Breast epithelium (tissue), 4 donors: Measurements from ENCODE around the gene SF3B2. TPM values are rescaled to one million over a fixed set of nuclear protein-coding genes. Genes with fewer than 3 reads are reported as not detected.
A peak's percentile ranks its signal among the peaks of the same experiment; 100 is the strongest.
"Not testable (repeated sequence)": the region's sequence is repeated elsewhere in the genome, so short reads cannot be mapped to it uniquely, and the experiment has no call there.

ENCODE experiments used
- DNase-seq, 2 donors: peaks; one replicate each; pipeline ENCODE4 v3.0.0-alpha.2; 2019; ENCODE audit warnings: low spot score in 2 of 2
- H3K27ac ChIP-seq, 2 donors: fragments of 200-600 bp; sonication (generic) in 1 of 2; one replicate each; pipeline ENCODE4 v1.5.1; 2016 to 2019; ENCODE audit warnings: mild to moderate bottlenecking in 1 of 2
- H3K27me3 ChIP-seq, 2 donors: fragments of 200-600 bp; sonication (generic) in 1 of 2; one replicate each; pipeline versions ENCODE4 v1.5.1 to v1.6.0; 2017 to 2019; ENCODE audit warnings: control low read depth in 1 of 2, mild to moderate bottlenecking in 1 of 2
- H3K36me3 ChIP-seq: fragments of 200-600 bp; one replicate; pipeline ENCODE4 v1.5.1; 2019
- H3K4me1 ChIP-seq, 2 donors: fragments of 200-600 bp; sonication (generic); one replicate each; pipeline ENCODE4 v1.5.1; 2016 to 2019; ENCODE audit warnings: control low read depth in 1 of 2
- H3K4me3 ChIP-seq, 3 donors: fragments of 200-600 bp; sonication (generic); 1 replicate in 2 of 3; 2 replicates in 1 of 3; pipeline ENCODE4 v1.5.1; 2016 to 2019; ENCODE audit warnings: mild to moderate bottlenecking in 3 of 3, moderate library complexity in 2 of 3
- H3K9me3 ChIP-seq, 2 donors: fragments of 200-600 bp; sonication (generic) in 1 of 2; one replicate each; pipeline ENCODE4 v1.5.1; 2016 to 2019; ENCODE audit warnings: control low read depth in 1 of 2
- POLR2A ChIP-seq: fragments of 450-650 bp; IDR thresholded peaks from one replicate; pipeline ENCODE4 v1.6.1; 2016; ENCODE audit warnings: antibody characterized with exemption, mild to moderate bottlenecking, moderate library complexity
- POLR2AphosphoS5 ChIP-seq, 3 donors: sonication (generic); formaldehyde crosslinking; IDR thresholded peaks; one replicate each; pipeline ENCODE4 v1.6.1; 2017; ENCODE audit warnings: antibody characterized with exemption in 3 of 3
- intact Hi-C: fragments of 100-400 bp; cut with DNase I; formaldehyde crosslinking; loops from one replicate; pipeline ENCODE4 v1.15.1; 2023; ENCODE audit warnings: low total_unique reads
- total RNA-seq, 3 donors: library from RNA; depleted of rRNA; stranded (reverse); fragments of >200 nt; gene quantifications; one replicate each; pipeline ENCODE4 v1.1.0, GENCODE V29; 2016
- TF ChIP-seq, protein P1 (sequence below), 3 donors: fragments of 450-650 bp; IDR thresholded peaks; one replicate each; pipeline ENCODE4 v1.5.1; 2016 to 2017; ENCODE audit warnings: antibody characterized with exemption in 3 of 3, mild to moderate bottlenecking in 3 of 3, moderate library complexity in 3 of 3

The SF3B2 gene
- total RNA-seq, 3 donors from 2014 or later: 144 to 163 (median 154) TPM

DNA sequence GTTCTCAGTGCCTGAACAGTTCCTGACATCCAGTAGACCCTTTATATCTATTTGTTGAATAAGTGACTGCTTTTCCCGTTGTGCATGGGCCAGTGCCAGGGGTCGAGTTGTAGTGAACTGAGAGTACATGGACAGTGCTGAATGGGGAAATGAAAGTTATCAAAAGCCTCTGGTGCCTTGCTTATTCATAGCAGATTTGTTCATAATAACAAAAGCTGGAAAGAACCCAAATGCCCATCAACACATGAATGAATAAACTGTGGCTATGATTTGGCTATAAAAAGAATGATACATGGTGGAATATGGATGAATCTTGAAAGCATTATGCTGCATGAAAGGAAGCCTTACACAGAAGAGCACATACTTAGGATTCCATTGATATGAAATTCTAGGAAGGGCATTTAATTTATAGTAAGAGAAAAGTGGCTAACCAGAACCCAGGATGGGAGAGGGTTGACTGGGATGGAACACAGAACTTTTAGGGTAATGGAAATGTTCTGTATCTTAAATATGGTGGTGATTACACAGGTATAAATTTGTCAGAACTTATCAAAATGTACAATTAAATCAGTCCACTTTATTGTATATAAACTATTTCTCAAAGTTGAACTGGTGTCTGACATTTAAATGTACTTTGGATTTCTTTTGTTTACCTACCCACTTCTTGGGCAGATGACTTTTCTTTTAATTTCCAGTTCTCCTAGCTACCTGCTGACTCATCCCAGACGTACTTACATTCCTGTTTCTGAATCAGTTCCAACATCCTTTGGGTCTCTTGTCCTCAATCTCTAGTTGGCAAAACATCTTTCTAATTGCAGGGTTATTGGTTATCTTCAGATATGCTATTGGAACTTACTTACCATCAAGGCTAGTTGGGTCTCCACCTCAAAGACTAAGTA, 60.7 kb downstream of the SF3B2 start:
- peaks cover 0 to 11% of the 10 kb centered on the region in 2 donors for H3K4me1 ChIP-seq
- no peak for DNase-seq
- H3K27ac ChIP-seq: peak overlapping the region; percentile 20 to 73

DNA sequence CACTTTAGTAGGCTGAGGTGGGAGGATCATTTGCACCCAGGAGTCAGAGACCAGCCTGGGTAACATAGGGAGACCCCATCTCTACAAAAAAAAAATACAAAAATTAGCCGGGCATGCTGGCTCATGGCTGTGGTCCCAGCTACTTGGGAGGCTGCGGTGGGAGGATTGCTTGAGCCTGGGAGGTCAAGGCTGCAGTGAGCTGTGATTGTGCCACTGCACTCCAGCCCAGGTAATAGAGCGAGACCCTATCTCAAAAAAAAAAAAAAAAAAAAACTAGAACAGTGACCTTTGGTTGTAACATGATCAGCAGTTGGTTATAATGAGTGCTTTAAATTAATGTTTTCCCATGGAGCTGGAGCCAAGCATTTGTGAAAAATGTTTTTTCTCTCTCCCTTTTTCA, 62.8 kb downstream of the SF3B2 start:
- intact Hi-C loops, H3K4me3 ChIP-seq, H3K27me3 ChIP-seq, H3K27ac ChIP-seq, H3K9me3 ChIP-seq, DNase-seq, H3K36me3 ChIP-seq: not testable (repeated sequence)
- peaks cover 0 to 11% of the 10 kb centered on the region in 2 donors for H3K4me1 ChIP-seq

More for the DNA sequence above, 60.7 kb downstream of the SF3B2 start:
- no peaks in the 10 kb centered on the region for H3K27me3 ChIP-seq
- H3K4me3 ChIP-seq: no peak overlapping the region
- TF ChIP-seq POLR2AphosphoS5 (IDR thresholded peaks at IDR 0.05): no peak
- TF ChIP-seq, protein P1, sequence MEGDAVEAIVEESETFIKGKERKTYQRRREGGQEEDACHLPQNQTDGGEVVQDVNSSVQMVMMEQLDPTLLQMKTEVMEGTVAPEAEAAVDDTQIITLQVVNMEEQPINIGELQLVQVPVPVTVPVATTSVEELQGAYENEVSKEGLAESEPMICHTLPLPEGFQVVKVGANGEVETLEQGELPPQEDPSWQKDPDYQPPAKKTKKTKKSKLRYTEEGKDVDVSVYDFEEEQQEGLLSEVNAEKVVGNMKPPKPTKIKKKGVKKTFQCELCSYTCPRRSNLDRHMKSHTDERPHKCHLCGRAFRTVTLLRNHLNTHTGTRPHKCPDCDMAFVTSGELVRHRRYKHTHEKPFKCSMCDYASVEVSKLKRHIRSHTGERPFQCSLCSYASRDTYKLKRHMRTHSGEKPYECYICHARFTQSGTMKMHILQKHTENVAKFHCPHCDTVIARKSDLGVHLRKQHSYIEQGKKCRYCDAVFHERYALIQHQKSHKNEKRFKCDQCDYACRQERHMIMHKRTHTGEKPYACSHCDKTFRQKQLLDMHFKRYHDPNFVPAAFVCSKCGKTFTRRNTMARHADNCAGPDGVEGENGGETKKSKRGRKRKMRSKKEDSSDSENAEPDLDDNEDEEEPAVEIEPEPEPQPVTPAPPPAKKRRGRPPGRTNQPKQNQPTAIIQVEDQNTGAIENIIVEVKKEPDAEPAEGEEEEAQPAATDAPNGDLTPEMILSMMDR (IDR thresholded peaks at IDR 0.05): no peak
- TF ChIP-seq POLR2A: no peak
- H3K9me3 ChIP-seq: no peaks in the 10 kb centered on the region
- intact Hi-C loops: no loop called here
- H3K36me3 ChIP-seq: no peaks in the 10 kb centered on the region

DNA sequence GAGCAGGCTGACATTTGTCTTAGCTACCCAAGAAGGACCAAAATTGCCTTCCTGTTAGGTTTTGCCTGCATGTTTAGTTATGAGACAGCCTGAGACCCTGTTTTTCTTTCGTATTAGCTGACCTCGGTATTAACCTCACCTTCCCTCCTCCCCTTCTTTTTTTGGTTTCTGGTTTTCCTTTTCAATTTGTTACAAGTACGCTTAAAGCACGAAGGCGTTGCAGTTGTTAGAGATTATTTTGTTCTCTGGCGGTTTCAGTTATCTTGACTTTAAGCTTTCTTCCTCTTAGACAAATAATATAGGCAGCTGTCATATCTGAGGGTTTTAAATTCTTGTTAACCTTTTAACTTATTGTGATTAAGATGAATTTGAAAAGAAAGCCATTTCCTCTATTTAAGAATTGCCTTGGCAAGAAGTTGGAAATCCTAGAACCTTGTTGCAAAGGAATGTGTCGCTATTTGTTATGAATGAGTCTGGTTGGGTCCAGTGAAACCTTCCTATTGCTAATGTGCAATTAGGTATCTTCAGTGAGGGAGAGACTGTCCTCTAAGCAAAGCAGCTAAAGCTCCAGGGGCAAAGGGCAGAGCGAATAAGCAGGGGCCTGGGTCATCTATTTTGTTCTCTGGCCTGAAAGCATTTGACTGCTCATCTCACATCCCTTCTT, 63.6 kb downstream of the SF3B2 start:
- H3K4me3 ChIP-seq: no peak overlapping the region
- DNase-seq: no peak
- no peaks in the 10 kb centered on the region for H3K27me3 ChIP-seq
- no peaks in the 10 kb centered on the region for H3K36me3 ChIP-seq
- intact Hi-C loops: no loop called here
- peaks cover 0 to 11% of the 10 kb centered on the region in 2 donors for H3K4me1 ChIP-seq
- TF ChIP-seq POLR2A (no peak), POLR2AphosphoS5 (IDR thresholded peaks at IDR 0.05) (no peak)
- H3K9me3 ChIP-seq: no peaks in the 10 kb centered on the region
- H3K27ac ChIP-seq: no peak overlapping the region

DNA sequence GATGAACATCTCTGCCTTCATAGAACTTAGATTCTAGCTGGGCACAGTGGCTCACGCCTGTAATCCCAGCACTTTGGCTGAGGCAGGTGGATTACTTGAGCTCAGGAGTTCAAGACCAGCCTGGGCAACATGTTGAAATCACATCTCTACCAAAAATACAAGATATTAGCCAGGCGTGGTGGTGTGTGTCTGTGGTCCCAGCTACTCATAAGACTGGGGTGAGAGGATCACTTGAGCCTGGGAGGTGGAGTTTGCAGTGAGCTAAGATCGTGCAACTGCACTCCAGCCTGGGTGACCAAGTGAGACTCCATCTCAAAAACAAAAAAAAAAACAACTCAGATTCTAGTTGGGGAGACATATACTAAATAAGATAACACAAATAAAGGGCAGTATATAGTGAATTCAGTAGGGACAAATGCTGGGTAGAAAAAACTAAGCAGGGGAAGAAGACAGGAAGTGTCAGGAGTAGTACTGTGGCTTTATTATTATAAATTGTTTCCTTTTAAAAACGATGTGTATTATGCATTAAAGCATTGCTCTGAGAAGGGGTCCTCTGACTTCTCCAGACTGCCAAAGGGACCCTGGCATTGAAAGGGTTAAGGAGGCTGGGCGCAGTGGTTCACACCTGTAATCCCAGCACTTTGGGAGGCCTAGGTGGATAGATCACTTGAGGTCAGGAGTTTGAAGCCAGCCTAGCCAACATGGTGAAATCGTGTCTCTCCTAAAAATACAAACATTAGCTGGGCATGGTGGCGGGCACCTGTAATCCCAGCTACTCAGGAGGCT, 64.6 kb downstream of the SF3B2 start:
- Histone ChIP-seq H3K4me3 (no peak overlapping the region), H3K36me3 (no peaks in the 10 kb centered on the region), H3K27me3 (no peaks in the 10 kb centered on the region), H3K4me1 (peaks cover 0 to 11% of the 10 kb centered on the region in 2 donors), H3K9me3 (no peaks in the 10 kb centered on the region), H3K27ac (no peak overlapping the region)
- DNase-seq: no peak
- TF ChIP-seq, protein P1 (IDR thresholded peaks at IDR 0.05): no peak
- TF ChIP-seq POLR2A: no peak
- no peak for TF ChIP-seq POLR2AphosphoS5 (IDR thresholded peaks at IDR 0.05)
- intact Hi-C loops: no loop called here

DNA sequence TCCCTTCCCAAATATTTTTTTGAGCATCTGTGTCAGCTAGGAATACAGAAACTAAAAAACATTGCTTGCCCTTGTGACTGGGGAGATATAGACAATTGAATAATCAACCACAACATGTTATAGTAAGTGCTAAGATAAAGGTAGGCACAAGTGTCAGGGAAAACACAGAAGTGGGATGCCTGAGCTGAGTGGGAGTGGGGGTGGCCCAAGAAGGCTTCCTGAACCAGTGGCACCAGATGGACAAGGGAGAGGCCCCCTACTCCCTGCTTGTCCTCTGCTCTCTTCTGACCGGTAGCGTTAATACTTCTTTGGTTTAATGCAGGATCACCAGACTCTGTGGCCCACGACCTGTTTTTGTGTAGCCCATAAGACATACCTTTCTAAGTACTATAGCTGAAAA, 66.7 kb downstream of the SF3B2 start:
- TF ChIP-seq POLR2A (no peak), POLR2AphosphoS5 (IDR thresholded peaks at IDR 0.05) (no peak)
- TF ChIP-seq, protein P1 (IDR thresholded peaks at IDR 0.05): no peak
- no peak overlapping the region for H3K27ac ChIP-seq
- no peaks in the 10 kb centered on the region for H3K4me1 ChIP-seq
- intact Hi-C loops: no loop called here
- H3K9me3 ChIP-seq: no peaks in the 10 kb centered on the region
- no peak overlapping the region for H3K4me3 ChIP-seq
- DNase-seq: no peak
- no peaks in the 10 kb centered on the region for H3K36me3 ChIP-seq
- no peaks in the 10 kb centered on the region for H3K27me3 ChIP-seq

Other genes with a start within 250 kb of the SF3B2 start
- 1 to 10 TPM in 1 of 3 donors, under 1 TPM in 2; 0.15 to 2.3 (median 0.48) TPM for gene SNX32, start 218.4 kb upstream of the SF3B2 start, total RNA-seq
- 100 to 1,000 TPM; 407 to 564 (median 453) TPM for gene CFL1, start 194.2 kb upstream of the SF3B2 start, total RNA-seq
- gene MUS81, start 191.9 kb upstream of the SF3B2 start, total RNA-seq: 10 to 100 TPM; 29.8 to 44.6 (median 42.9) TPM
- 10 to 100 TPM; 34.5 to 75.0 (median 57.0) TPM for gene EFEMP2, start 179.6 kb upstream of the SF3B2 start, total RNA-seq
- 1 to 10 TPM; 1.6 to 4.0 (median 1.9) TPM for gene CTSW, start 172.5 kb upstream of the SF3B2 start, total RNA-seq
- gene FIBP, start 163.9 kb upstream of the SF3B2 start, total RNA-seq: 10 to 100 TPM; 51.2 to 68.5 (median 51.7) TPM
- 10 to 100 TPM; 30.3 to 91.1 (median 41.9) TPM for gene CCDC85B, start 161.7 kb upstream of the SF3B2 start, total RNA-seq
- gene FOSL1, start 152.0 kb upstream of the SF3B2 start, total RNA-seq: 10 to 100 TPM in 1 of 3 donors, 1 to 10 TPM in 2; 2.4 to 17.0 (median 7.2) TPM
- gene C11orf68, start 133.3 kb upstream of the SF3B2 start, total RNA-seq: 10 to 100 TPM; 16.7 to 20.3 (median 19.7) TPM
- gene DRAP1, start 132.9 kb upstream of the SF3B2 start, total RNA-seq: 10 to 100 TPM; 50.1 to 64.5 (median 51.5) TPM
- gene TSGA10IP, start 106.9 kb upstream of the SF3B2 start, total RNA-seq: not detected
- 10 to 100 TPM; 55.2 to 68.5 (median 55.9) TPM for gene SART1, start 90.6 kb upstream of the SF3B2 start, total RNA-seq
- 10 to 100 TPM; 31.0 to 33.1 (median 31.0) TPM for gene EIF1AD, start 50.2 kb upstream of the SF3B2 start, total RNA-seq
- 10 to 100 TPM; 15.7 to 42.0 (median 37.4) TPM for gene BANF1, start 49.9 kb upstream of the SF3B2 start, total RNA-seq
- gene CST6, start 40.4 kb upstream of the SF3B2 start, total RNA-seq: under 1 TPM in 2 of 3 donors, not detected in 1; 0.59 to 0.98 TPM
- 1 to 10 TPM in 1 of 3 donors, under 1 TPM in 1, not detected in 1; 0.32 to 1.3 TPM for gene CATSPER1, start 25.9 kb upstream of the SF3B2 start, total RNA-seq
- under 1 TPM in 1 of 3 donors, not detected in 2; 0.29 TPM for gene GAL3ST3, start 3.2 kb upstream of the SF3B2 start, total RNA-seq
- 10 to 100 TPM; 37.9 to 40.6 (median 38.6) TPM for gene PACS1, start 17.9 kb downstream of the SF3B2 start, total RNA-seq
- gene KLC2, start 205.3 kb downstream of the SF3B2 start, total RNA-seq: 10 to 100 TPM; 13.2 to 15.4 (median 14.1) TPM
- gene RAB1B, start 216.3 kb downstream of the SF3B2 start, total RNA-seq: 10 to 100 TPM; 87.2 to 99.4 (median 98.2) TPM
- gene CNIH2, start 225.8 kb downstream of the SF3B2 start, total RNA-seq: under 1 TPM in 1 of 3 donors, not detected in 2; 0.48 TPM
- 10 to 100 TPM; 56.8 to 61.4 (median 57.7) TPM for gene YIF1A, start 236.8 kb downstream of the SF3B2 start, total RNA-seq
- 1 to 10 TPM in 1 of 3 donors, under 1 TPM in 2; 0.16 to 1.6 (median 0.33) TPM for gene TMEM151A, start 239.5 kb downstream of the SF3B2 start, total RNA-seq